HepG2 (cell line): ENCODE measurements around the gene CD4. TPM values are rescaled to one million over a fixed set of nuclear protein-coding genes. Genes with fewer than 3 reads are reported as not detected.

Experiments used
- CENPX ChIP-seq: sonication (generic); formaldehyde crosslinking; IDR thresholded peaks from 2 replicates; pipeline ENCODE4 v1.9.0; 2021; ENCODE audit warnings: mild to moderate bottlenecking, missing genetic modification reagents, moderate library complexity
- CHD2 ChIP-seq: IDR thresholded peaks from 2 replicates; pipeline ENCODE4 v1.6.1; 2011; ENCODE audit warnings: low read depth, low read length, improper control_type of control experiment
- ELF3 ChIP-seq: IDR thresholded peaks from 2 replicates; pipeline ENCODE4 v1.6.1; 2016; ENCODE audit warnings: missing genetic modification reagents, missing compliant biosample characterization
- FOXP1 ChIP-seq, 2 experiments: fragments of 450-650 bp in 1 of 2; IDR thresholded peaks; 2 replicates each; pipeline ENCODE4 v1.6.1; 2017 to 2018; ENCODE audit warnings: antibody characterized with exemption in 1 of 2
- KMT2B ChIP-seq: IDR thresholded peaks from 2 replicates; pipeline ENCODE4 v1.6.1; 2016; ENCODE audit warnings: missing genetic modification reagents, missing compliant biosample characterization
- PHB2 ChIP-seq: fragments of 450-650 bp; IDR thresholded peaks from 2 replicates; pipeline ENCODE4 v1.6.1; 2018; ENCODE audit not compliant: partially characterized antibody
- PHF20 ChIP-seq: sonication (generic); formaldehyde crosslinking; IDR thresholded peaks from 2 replicates; pipeline ENCODE4 v1.5.0; 2020; ENCODE audit warnings: mild to moderate bottlenecking, missing genetic modification reagents
- PITX1 ChIP-seq: sonication (generic); formaldehyde crosslinking; IDR thresholded peaks from 2 replicates; pipeline ENCODE4 v1.5.1; 2020; ENCODE audit warnings: mild to moderate bottlenecking, missing genetic modification reagents
- POGK ChIP-seq: sonication (generic); formaldehyde crosslinking; conservative IDR thresholded peaks from 2 replicates; pipeline ENCODE4 v1.8.0; 2022; ENCODE audit warnings: mild to moderate bottlenecking, moderate library complexity, missing genetic modification reagents
- POLR2G ChIP-seq: fragments of 200-400 bp; formaldehyde crosslinking; IDR thresholded peaks from 2 replicates; pipeline ENCODE4 v1.6.1; 2018; ENCODE audit warnings: mild to moderate bottlenecking, low read depth, low read length, moderate library complexity
- PRMT3 ChIP-seq: sonication (generic); formaldehyde crosslinking; IDR thresholded peaks from 2 replicates; pipeline ENCODE4 v1.8.1; 2022; ENCODE audit warnings: low read depth, mild to moderate bottlenecking, moderate library complexity, missing genetic modification reagents, borderline replicate concordance
- RARA ChIP-seq: IDR thresholded peaks from 2 replicates; pipeline ENCODE4 v1.6.1; 2016; ENCODE audit warnings: missing genetic modification reagents, missing compliant biosample characterization
- RBM22 ChIP-seq: fragments of 200-400 bp; formaldehyde crosslinking; optimal IDR thresholded peaks from 2 replicates; pipeline ENCODE3; 2017; ENCODE audit warnings: mild to moderate bottlenecking, low read length, moderate library complexity
- REPIN1 ChIP-seq: sonication (generic); formaldehyde crosslinking; IDR thresholded peaks from 2 replicates; pipeline ENCODE4 v1.8.0; 2022; ENCODE audit warnings: missing genetic modification reagents, low read depth, mild to moderate bottlenecking, borderline replicate concordance
- SNAI1 ChIP-seq: sonication (generic); formaldehyde crosslinking; IDR thresholded peaks from 2 replicates; pipeline ENCODE4 v1.5.0; 2020; ENCODE audit warnings: mild to moderate bottlenecking, missing genetic modification reagents, borderline replicate concordance
- SRSF1 ChIP-seq: fragments of 200-400 bp; formaldehyde crosslinking; optimal IDR thresholded peaks from 2 replicates; pipeline ENCODE3; 2017; ENCODE audit warnings: mild to moderate bottlenecking, low read depth, low read length, moderate library complexity
- TCF7L2 ChIP-seq: IDR thresholded peaks from 2 replicates; pipeline ENCODE4 v1.6.1; 2011; ENCODE audit warnings: mild to moderate bottlenecking, low read depth, low read length, moderate library complexity
- USF2 ChIP-seq, 2 experiments: sonication (generic) in 1 of 2; formaldehyde crosslinking in 1 of 2; IDR thresholded peaks; 2 replicates each; pipeline versions ENCODE4 v1.5.1 to v1.6.1; 2011 to 2020; ENCODE audit warnings: borderline replicate concordance in 1 of 2, low read depth in 1 of 2, low read length in 1 of 2, mild to moderate bottlenecking in 1 of 2, missing genetic modification reagents in 1 of 2, moderate library complexity in 1 of 2
- ZBTB39 ChIP-seq: sonication (generic); formaldehyde crosslinking; IDR thresholded peaks from 2 replicates; pipeline ENCODE4 v1.5.0; 2020; ENCODE audit warnings: missing genetic modification reagents
- ZNF235 ChIP-seq: sonication (generic); formaldehyde crosslinking; IDR thresholded peaks from 2 replicates; pipeline ENCODE4 v1.8.1; 2023; ENCODE audit warnings: mild to moderate bottlenecking, missing genetic modification reagents, borderline replicate concordance
- ZNF44 ChIP-seq: sonication (generic); formaldehyde crosslinking; IDR thresholded peaks from 2 replicates; pipeline ENCODE4 v1.5.1; 2020; ENCODE audit warnings: mild to moderate bottlenecking, missing genetic modification reagents
- ZNF883 ChIP-seq: sonication (generic); formaldehyde crosslinking; IDR thresholded peaks from 2 replicates; pipeline ENCODE4 v1.5.1; 2020; ENCODE audit warnings: mild to moderate bottlenecking, missing genetic modification reagents; ENCODE audit errors: not compliant biosample characterization
- ZSCAN12 ChIP-seq: sonication (generic); formaldehyde crosslinking; IDR thresholded peaks from 2 replicates; pipeline ENCODE4 v1.9.0; 2021; ENCODE audit warnings: mild to moderate bottlenecking, missing genetic modification reagents
- polyA plus RNA-seq, 8 experiments: library from polyadenylated mRNA; depleted of rRNA in 3 of 8; stranded (reverse) in 7 of 8; unstranded in 1 of 8; fragments of >200 nt; fragmentation: Illumina TruSeq in 4 of 8; extraction: Trizol in 4 of 8; gene quantifications; 2 replicates each; pipeline versions ENCODE4 v1.2.1 to v1.2.3, GENCODE V29; 2011 to 2016; ENCODE audit warnings: low read depth in 4 of 8, missing spikeins in 1 of 8, mixed read lengths in 1 of 8; ENCODE audit not compliant: insufficient read depth in 1 of 8
- total RNA-seq, 5 experiments: library from RNA; depleted of rRNA; stranded (reverse); fragments of >200 nt; fragmentation: Illumina TruSeq; extraction: Trizol; gene quantifications; 2 replicates each; pipeline ENCODE4 v1.2.3, GENCODE V29; 2016; ENCODE audit warnings: low read depth in 1 of 5

The CD4 gene
- total and polyA plus RNA-seq, 2 of the 13 experiments (the other 11 are each of a cell fraction or from before 2014, with no cell fraction given) = 0.07 to 0.95 TPM

DNA sequence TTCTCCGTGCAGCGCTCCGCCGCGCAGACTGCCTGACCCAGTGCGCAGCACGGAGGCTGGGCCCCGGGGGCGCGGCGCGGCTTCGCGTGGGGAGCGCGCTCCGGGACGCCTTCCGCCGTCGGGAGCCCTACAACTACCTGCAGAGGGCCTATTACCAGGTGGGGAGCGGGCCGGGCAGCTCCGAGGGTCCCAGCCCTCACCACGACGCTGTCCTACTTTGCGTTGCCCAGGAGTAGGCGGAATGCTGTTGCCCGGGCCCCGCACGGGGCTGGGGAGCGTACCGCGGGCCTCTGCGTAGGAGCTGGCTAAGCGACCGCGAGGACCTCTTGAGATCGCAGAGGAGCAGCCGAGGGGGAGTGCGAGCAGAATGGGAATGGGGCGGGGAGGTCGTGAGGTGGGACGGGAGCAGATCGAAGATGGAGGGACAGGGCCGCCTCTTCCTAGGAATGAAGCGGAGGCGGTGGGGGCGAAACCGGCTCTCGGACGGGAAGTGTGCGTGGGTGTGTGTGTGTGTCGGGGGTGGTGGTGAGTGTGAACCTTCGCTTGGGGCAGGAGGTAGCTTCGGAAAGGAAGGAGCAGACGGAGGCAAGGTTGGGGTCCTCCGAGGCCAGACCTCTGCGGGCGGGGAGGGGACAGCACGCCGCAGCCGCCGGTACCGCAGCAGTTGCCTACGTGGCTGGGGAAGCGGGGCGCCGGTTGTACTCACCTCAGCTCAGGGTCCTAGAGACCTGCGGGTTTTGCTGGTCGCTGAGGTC lies 39.6 kb downstream of the CD4 start (continued):
- TF ChIP-seq RARA = 0 out of 2 replicates have a peak, but pooled peaks have one; percentile 14
- TF ChIP-seq RBM22 = peak; percentile 70
- peak; percentile 44 for TF ChIP-seq PHF20 (CRISPR knock-in tag)
- TF ChIP-seq TCF7L2 = no peak
- 0 out of 2 replicates have a peak, but pooled peaks have one; percentile 30 for TF ChIP-seq KMT2B (CRISPR knock-in tag)
- no peak; the same call in 1 of the 2 replicates for TF ChIP-seq PITX1 (CRISPR knock-in tag)
- TF ChIP-seq PRMT3 = 0 out of 2 replicates have a peak, but pooled peaks have one; percentile 43
- TF ChIP-seq CENPX = no peak
- TF ChIP-seq ZNF44 (CRISPR knock-in tag) = 0 out of 2 replicates have a peak, but pooled peaks have one; percentile 50
- TF ChIP-seq SRSF1 = peak; percentile 42
- no peak for TF ChIP-seq ZSCAN12 (CRISPR knock-in tag)
- TF ChIP-seq USF2 (IDR thresholded peaks at IDR 0.05; ENCODE audit: low read depth, low read length) = no peak
- peak; percentile 30; the same call in 1 of the 2 replicates for TF ChIP-seq USF2 (CRISPR knock-in tag; IDR thresholded peaks at IDR 0.05; ENCODE audit: borderline replicate concordance)
- TF ChIP-seq REPIN1 (CRISPR knock-in tag) = 0 out of 2 replicates have a peak, but pooled peaks have one; percentile 50
- TF ChIP-seq POGK = peak; percentile 69; the same call in 1 of the 2 replicates
- no peak for TF ChIP-seq PHB2
- no peak for TF ChIP-seq FOXP1 (IDR thresholded peaks at IDR 0.05)
- 0 out of 2 replicates have a peak, but pooled peaks have one; percentile 9 for TF ChIP-seq FOXP1 (CRISPR knock-in tag; IDR thresholded peaks at IDR 0.05)
- 0 out of 2 replicates have a peak, but pooled peaks have one; percentile 79 for TF ChIP-seq SNAI1
- no peak for TF ChIP-seq ZBTB39 (CRISPR knock-in tag)
- 0 out of 2 replicates have a peak, but pooled peaks have one; percentile 19 for TF ChIP-seq ELF3
- no peak for TF ChIP-seq CHD2
- TF ChIP-seq ZNF883 (CRISPR knock-in tag) = peak; percentile 61
- TF ChIP-seq POLR2G = peak; percentile 80
- TF ChIP-seq ZNF235 = peak; percentile 94; the same call in 1 of the 2 replicates
